ENCODE results near the gene WDR53.
"Not testable (repeated sequence)": the region's sequence is repeated elsewhere in the genome, so short reads cannot be mapped to it uniquely, and the experiment has no call there.

Gene WDR53

DNA sequence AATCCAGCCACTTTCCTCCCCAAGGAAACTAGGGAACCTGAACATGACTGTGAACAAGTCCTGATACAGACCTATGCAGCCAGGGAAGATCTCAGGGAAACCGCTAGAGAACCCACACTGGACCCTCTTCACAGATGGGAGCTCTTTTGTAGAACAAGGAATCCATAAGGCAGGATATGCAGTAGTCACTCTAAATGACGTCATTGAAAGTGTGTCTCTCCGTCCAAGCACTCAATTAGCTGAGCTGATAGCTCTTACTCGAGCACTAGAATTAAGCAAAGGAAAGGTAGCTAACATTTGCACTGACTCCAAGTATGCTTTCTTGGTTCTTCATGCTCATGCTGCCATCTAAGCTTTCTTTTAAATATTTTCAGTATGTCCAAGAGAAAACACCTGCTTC is 43.2 kb downstream of the WDR53 start:
- intact Hi-C loops (cut with DNase I) = no loop called here
- no peak for DNase-seq

DNA sequence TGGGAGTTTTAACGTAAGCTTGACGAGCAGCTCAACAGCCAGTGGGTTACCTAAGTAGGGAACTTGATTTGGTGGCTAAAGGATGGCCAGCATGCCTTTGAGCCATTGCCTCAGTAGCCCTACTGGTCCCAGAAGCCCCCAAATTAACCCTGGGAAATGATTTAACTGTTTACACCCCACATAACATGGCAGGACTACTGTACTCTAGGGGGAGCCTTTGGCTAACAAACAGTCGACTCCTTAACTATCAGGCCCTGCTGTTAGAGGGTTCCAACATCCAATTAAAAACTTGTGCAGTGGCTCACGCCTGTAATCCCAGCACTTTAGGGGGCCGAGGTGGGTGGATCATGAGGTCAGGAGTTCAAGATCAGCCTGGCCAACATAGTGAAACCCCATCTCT is 43.8 kb downstream of the WDR53 start:
- intact Hi-C loops (cut with DNase I) = no loop called here
- DNase-seq = no peak

DNA sequence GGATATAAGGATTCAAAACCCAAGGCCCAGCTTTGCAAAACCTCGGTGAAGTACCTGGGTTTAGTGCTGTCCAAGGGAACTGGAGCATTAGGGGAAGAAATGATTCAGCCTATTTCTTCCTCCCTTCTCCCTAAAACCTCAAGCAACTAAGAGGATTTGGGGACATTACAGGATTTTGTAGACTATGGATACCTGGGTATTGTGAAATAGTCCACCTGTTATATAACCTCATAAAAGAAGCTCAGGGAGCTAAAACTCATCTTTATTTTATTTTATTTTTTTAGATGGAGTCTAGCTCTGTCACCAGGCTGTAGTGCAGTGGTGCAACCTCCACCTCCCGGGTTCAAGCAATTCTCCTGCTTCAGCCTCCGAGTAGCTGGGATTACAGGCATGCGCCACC is 44.5 kb downstream of the WDR53 start:
- intact Hi-C loops (cut with DNase I) = no loop called here
- no peak for DNase-seq

DNA sequence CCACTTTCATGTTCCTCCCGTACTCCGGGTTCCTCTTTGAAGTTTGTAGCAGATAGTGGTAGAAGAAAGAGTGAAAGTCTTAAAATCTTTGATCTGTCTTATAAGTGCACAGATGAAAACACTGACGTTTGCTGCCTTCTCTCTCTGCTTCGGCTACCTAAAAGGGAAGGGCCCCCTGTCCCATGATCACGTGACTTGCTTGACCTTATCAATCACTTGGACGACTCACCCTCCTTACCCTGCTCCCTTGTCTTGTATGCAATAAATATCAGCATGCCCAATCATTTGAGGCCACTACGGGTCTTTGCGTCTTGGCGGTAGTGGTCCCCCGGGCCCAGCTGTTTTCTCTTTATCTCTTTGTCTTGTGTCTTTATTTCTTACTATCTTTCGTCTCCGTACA is 47.1 kb downstream of the WDR53 start:
- DNase-seq; intact Hi-C loops (cut with DNase I): not testable (repeated sequence)

DNA sequence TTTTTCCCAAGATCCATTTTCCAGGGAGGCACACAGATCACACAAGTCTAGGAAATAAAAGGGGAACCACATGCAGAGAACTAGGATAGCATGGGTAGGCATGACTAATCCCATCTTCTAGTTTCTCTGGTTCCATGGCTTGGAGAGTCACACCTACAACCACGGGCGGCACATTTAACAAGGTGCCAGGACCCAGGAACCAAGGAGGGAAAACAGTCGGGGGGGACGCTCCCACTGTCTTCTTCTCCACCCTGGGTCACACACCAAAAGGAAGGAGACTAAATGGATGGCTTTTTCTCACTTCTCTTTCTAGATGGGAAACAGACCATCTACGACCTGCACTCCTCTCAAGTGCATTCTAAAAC is 48.7 kb downstream of the WDR53 start:
- intact Hi-C loops (cut with DNase I) = no loop called here
- peak in 1 of 42 donors; percentile 8 for DNase-seq

DNA sequence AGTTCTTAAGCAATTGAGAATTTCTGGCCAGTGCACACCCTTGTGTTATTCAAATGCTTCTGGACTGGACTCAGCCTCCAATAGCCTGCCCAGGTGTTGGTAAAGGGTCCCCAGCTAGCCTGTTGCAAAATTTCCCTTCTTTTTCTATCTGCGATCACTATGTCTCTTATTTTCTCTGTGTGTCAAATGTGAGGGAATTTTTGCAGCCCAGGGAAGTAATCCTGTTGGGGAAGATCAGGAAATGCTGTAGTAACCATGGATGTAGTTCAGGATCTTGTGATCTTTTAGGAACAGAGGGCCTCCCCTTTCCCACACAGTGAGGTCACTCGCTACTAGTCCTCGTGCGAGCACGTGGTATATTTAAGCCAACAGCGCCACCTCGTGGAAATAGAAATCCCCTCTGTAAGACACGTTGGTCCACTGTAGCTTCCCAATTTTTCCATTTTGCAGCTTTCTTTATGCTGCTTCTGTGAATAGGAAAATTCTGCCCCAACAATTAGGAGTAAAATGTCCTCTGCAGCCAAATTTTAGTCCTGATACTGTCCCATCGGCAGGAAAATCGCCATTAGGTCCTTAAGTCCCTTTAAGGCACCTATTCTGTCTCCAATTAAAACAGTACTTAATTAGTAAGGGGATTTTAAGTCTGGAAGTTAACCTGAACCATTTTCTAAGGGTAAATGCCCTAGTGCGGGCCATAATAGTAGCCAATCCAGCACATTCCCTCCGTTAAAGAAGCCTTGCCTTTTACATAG is 49.2 kb downstream of the WDR53 start:
- intact Hi-C loops (cut with DNase I) = no loop called here
- DNase-seq = peak in 21 of 42 donors; percentile 17 to 84 (median 42)

DNA sequence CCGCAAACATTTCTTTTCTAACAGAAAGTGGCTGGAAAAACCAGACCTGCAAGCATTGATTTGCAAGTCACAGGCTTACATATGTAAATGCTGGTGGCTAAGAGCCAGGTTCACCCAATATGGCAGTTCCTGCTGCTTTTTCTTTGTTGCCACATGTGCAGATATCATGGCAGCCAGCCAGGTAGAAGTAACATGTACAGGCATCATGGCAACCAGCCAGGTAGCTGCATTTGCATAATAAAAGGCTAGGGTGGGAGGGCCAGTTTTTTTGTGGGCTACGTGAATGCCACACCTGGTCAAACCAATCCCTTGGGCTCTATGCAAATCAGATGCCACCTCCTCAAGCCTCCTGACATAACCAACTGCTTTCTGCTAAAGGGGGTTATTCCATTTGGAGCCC is 50.4 kb downstream of the WDR53 start:
- no peak for DNase-seq
- intact Hi-C loops (cut with DNase I) = no loop called here

DNA sequence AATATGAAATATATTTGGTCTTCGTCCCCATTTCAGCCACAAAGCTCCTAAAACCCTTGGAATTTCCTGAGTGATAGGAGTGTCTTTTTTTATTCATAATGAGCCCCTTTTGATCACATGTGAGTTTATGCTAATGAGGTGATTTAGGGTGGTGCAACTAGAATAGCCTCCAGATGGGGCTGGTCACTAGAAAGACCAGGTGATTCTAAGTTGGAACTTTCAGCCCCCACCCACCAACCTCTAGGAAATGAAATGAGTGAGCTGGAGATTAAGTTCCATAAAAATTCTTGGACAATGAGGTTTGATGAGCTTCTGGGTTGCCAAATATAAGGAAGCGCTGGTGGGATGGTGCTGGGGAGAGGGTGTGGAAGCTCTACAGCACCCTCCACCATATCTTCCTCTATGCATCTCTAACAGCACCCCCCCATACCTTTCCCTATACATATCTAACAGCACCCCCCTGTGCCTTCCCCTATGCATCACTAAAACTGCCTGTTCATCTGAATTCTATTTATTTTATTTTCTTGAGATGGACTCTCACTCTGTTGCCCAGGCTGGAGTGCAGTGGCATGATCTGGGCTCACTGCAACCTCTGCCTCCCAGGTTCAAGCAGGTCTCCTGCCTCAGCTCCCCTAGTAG is 51.1 kb downstream of the WDR53 start:
- intact Hi-C loops (cut with DNase I) = no loop called here
- no peak for DNase-seq

DNA sequence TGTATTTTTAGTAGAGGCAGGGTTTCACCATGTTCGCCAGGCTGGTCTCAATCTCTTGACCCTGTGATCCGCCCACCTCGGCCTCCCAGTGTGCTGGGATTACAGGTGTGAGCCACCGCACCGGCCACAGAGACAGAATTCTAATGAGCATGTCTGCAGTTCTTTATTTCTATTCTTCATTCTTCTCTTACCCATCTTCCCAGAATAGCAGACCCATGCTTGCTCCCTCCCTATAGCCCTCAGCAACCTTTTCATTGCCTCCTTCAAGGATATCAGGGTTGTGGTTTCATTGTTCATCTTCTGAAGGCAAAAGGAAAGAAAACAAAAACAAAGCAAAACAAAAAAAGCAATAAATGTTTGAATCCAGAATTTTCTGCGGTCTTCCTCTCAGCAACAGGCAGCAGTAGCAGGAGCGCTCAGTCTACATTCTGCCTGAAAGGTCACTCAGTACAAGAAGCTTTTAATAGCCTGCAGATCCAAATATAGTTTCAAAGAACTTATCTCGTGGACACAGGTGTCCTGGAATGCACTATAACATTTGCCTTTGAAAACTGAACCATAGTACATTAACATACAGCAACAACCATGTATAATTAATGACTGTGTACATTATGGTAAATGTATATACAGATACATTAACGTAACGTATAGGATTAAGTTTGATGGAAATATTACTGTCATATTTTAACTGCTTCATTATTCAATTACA is 53.3 kb downstream of the WDR53 start, which contains the start of gene SMCO1:
Gene SMCO1, minus strand, starts transcription at position 434 of the 709 bp plus-strand sequence. Its CDS starts 137 bp downstream, at position 297.
- intact Hi-C loops (cut with DNase I) = no loop called here
- no peak for DNase-seq

DNA sequence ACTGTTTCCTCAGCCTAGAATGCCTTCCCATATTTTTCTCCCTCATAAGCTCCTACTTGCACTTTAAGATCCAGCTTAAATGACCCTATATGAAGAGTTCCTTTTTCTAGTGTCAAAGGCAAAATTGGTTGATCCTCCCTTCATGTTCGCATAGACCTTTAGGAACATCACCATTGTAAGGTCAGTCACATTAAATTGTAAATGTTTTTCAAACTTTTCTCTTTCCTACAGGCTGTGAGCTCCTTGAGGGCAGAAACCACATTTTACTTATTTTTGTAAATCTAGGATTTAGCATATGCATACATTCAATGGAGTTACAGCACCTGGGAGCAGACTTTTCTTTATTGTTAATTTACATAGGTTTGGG is 54.0 kb downstream of the WDR53 start:
- no peak for DNase-seq
- intact Hi-C loops (cut with DNase I) = no loop called here

DNA sequence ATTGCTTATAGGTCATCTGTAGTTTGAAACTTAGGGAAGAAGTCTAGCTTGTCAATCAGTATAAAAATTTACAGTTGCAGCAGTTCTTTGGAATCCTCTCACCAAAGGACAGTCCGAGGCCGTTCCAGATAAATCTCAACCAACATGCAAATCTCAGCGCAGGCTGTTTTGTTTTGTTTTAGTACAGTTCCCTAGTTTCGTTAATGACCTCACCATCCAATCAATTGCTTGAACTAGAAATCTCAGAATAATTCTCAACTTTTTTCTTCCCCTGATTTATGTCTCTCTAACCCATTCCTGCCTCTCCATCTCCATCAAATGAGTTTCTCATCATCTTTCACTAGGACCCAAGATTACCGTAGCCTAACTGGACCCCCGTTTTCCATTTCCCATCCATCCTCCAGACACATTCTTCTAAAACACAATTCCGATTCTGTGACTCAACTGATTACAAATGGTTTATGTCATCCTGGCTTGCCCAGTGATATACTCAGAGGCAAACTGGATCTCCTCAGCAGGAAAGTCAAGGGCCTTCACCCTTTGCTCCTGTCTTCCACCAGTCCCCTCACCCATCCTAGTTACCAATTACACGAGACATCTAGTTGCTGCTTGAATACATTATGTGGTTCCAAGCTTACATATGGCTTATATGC is 54.5 kb downstream of the WDR53 start:
- intact Hi-C loops (cut with DNase I) = no loop called here
- DNase-seq = no peak

DNA sequence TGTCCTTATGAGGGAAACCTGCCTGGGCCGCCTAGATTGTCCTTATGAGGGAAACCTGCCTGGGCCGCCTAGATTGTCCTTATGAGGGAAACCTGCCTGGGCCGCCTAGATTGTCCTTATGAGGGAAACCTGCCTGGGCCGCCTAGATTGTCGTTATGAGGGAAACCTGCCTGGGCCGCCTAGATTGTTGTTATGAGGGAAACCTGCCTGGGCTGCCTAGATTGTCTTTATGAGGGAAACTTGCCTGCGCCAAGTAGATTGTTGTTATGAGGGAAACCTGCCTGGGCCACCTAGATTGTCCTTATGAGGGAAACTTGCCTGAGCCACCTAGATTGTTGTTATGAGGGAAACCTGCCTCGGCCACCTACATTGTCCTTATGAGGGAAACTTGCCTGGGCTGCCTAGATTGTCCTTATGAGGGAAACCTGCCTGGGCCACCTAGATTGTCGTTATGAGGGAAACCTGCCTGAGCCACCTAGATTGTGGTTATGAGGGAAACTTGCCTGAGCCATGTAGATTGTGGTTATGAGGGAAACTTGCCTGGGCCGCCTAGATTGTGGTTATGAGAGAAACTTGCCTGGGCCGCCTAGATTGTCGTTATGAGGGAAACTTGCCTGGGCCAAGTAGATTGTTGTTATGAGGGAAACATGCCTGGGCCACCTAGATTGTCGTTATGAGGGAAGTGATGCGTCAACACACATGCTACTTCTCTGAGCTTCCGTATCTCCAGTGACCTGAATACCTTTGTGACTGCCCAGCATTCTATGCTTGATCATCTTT is 56.5 kb downstream of the WDR53 start:
- intact Hi-C loops (cut with DNase I); DNase-seq: not testable (repeated sequence)

DNA sequence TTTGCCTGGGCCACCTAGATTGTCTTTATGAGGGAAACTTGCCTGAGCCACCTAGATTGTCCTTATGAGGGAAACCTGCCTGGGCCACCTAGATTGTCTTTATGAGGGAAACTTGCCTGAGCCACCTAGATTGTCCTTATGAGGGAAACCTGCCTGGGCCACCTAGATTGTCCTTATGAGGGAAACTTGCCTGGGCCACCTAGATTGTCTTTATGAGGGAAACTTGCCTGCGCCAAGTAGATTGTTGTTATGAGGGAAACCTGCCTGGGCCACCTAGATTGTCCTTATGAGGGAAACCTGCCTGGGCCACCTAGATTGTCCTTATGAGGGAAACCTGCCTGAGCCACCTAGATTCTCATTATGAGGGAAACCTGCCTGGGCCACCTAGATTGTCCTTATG is 57.2 kb downstream of the WDR53 start:
- intact Hi-C loops (cut with DNase I); DNase-seq: not testable (repeated sequence)

DNA sequence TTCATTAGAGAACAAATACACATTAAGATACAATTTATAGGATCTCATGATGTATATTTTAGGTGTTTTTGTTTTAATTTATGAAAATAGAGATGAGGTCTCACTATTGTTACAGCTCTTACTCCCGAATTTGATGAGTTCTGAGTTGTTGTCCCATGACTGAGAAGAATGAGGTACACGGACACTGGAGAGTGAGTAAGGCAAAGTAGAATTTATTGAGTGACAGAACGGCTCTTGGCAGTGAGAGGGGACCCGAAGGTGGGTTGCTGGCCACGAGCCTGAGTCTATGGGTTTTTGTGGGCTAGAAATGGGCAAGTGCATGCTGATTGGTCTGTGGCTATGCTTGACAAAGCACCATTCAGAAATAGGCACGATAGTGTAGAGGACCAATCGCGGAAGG is 61.7 kb downstream of the WDR53 start:
- intact Hi-C loops (cut with DNase I) = loop anchor here (10.0 kb wide), 1 partner anchor 252 kb away; no protein-coding TSS in a partner anchor
- DNase-seq = no peak

DNA sequence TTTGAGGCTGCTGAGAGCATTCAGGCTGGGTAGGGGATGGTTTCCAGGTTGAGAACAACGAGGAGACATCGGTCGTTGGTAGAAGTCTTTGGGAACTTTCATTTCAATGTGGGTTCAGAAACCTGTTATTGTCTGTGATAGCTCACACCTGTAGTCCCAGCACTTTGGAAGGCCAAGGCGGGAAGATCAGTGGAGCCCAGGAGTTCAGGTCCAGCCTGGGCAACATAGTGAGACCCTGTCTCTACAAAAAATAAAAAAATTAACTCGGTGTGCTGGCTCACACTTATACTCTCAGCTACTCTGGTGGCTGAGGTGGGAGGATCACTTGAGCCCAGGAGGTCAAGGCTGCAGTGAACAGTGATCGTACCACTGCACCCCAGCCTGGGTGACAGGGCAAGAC is 63.8 kb downstream of the WDR53 start:
- DNase-seq = no peak
- intact Hi-C loops (cut with DNase I) = loop anchor here (5.0 to 10.0 kb wide), 3 partner anchors 72 to 250 kb away; partner anchors contain the start of genes DYNLT2B and UBXN7

All from head of caudate nucleus (tissue), 42 donors.